IPS DF 6.9 (cell line): ENCODE results near the gene ALKBH7.
A peak's percentile ranks its signal among the peaks of the same experiment; 100 is the strongest.
"Not testable (repeated sequence)": the region's sequence is repeated elsewhere in the genome, so short reads cannot be mapped to it uniquely, and the experiment has no call there.

ENCODE experiments used
- DNase-seq: peaks from one replicate; pipeline ENCODE4 v3.0.0-alpha.2; 2013; ENCODE audit warnings: low read depth, low spot score
- H3K27ac ChIP-seq: one replicate; pipeline ENCODE4 v1.5.1; 2013; ENCODE audit warnings: low read length, control low read depth
- H3K27me3 ChIP-seq: 2 replicates; pipeline ENCODE4 v1.6.1; 2013; ENCODE audit warnings: mild to moderate bottlenecking, low read length; ENCODE audit not compliant: control insufficient read depth, insufficient read depth
- H3K36me3 ChIP-seq: 2 replicates; pipeline ENCODE4 v1.6.1; 2013; ENCODE audit warnings: low read length; ENCODE audit not compliant: control insufficient read depth, insufficient read depth
- H3K4me1 ChIP-seq: 2 replicates; pipeline ENCODE4 v1.6.1; 2013; ENCODE audit warnings: low read length; ENCODE audit not compliant: control insufficient read depth, insufficient read depth
- H3K4me3 ChIP-seq: 2 replicates; pipeline ENCODE4 v1.5.1; 2013; ENCODE audit warnings: mild to moderate bottlenecking, low read length
- H3K9me3 ChIP-seq: 2 replicates; pipeline ENCODE4 v1.6.1; 2013; ENCODE audit warnings: low read length, inconsistent platforms; ENCODE audit not compliant: control insufficient read depth, insufficient read depth
- WGBS: extraction: QIAGEN DNeasy Blood & Tissue Kit; methylation state at CpG from one replicate; pipeline ENCODE4 v1.1.7; 2013; ENCODE audit warnings: mixed read lengths, missing lambda C conversion rate; ENCODE audit not compliant: insufficient read length, insufficient coverage; 5-methylcytosine and 5-hydroxymethylcytosine counted together

Gene ALKBH7

DNA sequence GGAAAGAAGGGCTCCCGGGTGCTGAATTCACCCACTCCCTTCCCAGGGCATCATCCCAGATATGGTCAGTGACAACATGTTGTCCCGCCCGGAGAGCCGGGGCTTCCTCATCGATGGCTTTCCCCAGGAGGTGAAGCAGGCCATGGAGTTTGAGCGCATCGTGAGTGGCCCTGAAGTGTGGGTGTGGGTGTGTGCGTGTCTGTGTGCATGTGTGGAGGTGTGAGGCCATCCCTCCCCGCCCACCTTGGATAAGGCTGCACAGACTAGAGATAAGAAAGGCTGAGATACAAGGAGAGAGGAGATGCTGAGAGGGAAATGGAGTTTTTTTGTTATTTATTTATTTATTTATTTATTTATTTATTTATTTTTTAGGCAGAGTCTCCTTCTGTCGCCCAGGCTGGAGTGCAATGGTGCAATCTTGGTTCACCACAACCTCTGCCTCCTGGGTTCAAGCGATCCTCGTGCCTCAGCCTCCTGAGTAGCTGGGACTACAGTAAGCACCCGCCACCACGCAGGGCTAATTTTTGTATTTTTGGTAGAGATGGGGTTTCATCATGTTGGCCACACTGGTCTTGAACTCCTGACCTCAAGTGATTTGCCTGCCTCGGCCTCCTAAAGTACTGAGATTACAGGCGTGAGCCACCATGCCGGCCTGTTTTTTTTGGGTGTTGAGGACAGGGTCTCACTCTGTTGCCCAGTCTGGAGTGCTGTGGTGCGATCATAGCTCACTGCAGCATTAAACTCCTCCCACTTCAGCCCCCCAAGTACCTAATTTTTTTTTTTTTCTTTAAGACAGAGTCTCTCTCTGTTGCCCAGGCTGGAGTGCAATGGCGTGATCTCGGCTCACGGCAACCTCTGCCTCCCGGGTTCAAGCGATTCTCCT is 27.7 kb downstream of the ALKBH7 start:
- not testable (repeated sequence) for H3K27ac ChIP-seq, H3K36me3 ChIP-seq, H3K27me3 ChIP-seq, H3K4me3 ChIP-seq, DNase-seq, H3K9me3 ChIP-seq, H3K4me1 ChIP-seq
- no CpG with 5 or more reads among the region's 23 CpGs for WGBS

DNA sequence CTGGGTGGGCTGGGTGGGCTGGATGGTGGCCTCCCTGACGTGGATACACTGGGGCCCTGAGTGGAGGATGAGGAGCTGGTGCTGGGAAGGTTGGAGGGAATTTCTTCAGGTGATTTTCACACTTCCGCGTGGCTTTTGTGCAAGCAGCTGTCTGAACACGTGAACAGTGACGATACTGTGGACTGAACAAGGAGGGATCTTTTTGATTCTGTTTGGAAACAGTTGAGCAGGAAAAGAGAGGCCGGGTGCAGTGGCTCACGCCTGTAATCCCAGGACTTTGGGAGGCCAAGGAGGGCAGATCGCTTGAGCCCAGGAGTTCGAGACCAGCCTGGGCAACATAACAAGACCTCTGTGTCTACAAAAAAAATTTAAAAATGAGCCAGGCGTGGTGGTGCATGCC is 29.5 kb downstream of the ALKBH7 start:
- Histone ChIP-seq H3K27ac (no peak overlapping the region), H3K36me3 (no peaks in the 10 kb centered on the region), H3K9me3 (no peaks in the 10 kb centered on the region), H3K4me3 (no peak overlapping the region), H3K27me3 (no peaks in the 10 kb centered on the region), H3K4me1 (no peaks in the 10 kb centered on the region)
- DNase-seq, result no peak
- no CpG with 5 or more reads among the region's 10 CpGs for WGBS

DNA sequence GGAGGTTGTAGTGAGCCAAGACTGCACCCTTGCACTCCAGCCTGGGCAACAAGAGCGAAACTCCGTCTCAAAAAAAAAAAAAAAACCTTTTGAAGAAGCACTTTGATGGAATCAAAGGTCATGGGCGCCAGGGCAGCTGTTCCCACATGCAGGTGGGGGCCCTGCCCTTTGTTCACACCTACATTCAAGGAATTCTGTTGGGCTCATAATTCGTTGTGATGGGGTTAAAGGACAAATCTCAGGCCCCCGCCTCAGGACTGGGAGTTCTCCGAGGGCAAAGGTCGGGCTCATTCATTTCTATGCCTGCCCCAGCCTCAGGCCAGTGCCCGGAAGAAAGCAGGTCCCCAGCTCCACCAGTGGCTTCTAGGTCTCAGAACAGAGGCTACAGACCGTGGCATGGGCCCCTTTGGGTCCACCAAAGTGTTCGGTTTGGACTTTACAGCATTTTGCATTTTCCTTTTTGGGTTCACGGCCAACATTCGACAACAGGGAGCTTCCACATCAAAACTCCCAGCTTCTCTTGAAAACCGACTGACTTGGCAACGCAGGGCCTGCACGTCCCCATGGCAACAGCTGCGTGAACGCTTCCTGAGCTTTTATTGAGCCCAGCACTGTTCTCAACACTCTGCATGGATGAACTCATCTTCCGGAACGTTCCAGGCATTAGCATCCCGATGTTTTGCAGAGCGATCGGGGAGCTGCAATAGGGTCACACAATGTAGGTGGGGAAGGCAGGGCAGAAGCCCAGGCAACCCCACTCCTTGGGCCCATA is 30.4 kb downstream of the ALKBH7 start:
- Histone ChIP-seq H3K4me3 (no peak overlapping the region), H3K27ac (no peak overlapping the region), H3K9me3 (no peaks in the 10 kb centered on the region), H3K4me1 (no peaks in the 10 kb centered on the region), H3K27me3 (no peaks in the 10 kb centered on the region), H3K36me3 (no peaks in the 10 kb centered on the region)
- DNase-seq, result no peak
- no CpG with 5 or more reads among the region's 22 CpGs for WGBS

DNA sequence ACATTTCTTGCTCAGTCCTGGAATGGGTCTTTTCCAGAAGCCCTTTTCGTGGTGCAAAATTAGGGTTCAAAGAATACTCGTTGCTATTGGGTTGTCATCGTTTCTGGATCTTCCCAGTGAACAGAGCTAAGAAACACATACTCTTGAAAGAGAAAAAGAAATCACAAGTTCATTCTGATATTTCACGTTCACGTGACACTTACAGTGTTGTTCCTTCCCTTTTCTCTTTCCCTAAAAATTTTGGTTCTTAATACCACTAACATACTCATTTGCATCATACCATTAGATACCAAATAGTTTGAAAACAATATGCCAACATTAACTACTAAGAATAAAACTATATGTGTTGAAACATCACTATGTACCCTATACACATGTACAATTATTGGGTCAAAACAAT is 33.8 kb downstream of the ALKBH7 start:
- DNase-seq, result no peak
- Histone ChIP-seq H3K4me3 (no peak overlapping the region), H3K27ac (no peak overlapping the region), H3K9me3 (no peaks in the 10 kb centered on the region), H3K27me3 (no peaks in the 10 kb centered on the region), H3K4me1 (no peaks in the 10 kb centered on the region), H3K36me3 (no peaks in the 10 kb centered on the region)
- WGBS, result no CpG with 5 or more reads among the region's 5 CpGs

DNA sequence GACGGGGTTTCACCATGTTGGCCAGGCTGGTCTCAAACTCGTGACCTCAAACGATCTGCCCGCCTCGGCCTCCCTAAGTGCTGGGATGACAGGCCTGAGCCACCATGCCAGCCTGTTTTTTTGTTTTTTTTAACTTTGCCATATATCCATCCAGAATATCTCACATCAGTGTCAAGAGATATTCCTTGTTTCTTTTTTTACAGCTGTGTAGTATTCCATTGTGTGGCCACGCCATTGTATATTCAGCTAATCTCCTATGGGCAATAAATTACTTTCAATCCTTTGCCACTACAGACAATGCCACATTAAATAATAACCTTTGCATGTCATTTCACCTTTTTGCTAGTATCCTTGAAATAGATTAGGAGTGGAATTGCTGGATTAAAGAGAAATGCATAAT is 36.8 kb downstream of the ALKBH7 start:
- no peak overlapping the region for H3K4me3 ChIP-seq
- no peaks in the 10 kb centered on the region for H3K27me3 ChIP-seq
- H3K27ac ChIP-seq, result no peak overlapping the region
- DNase-seq, result no peak
- no CpG with 5 or more reads among the region's 6 CpGs for WGBS
- H3K4me1 ChIP-seq, result 0 out of 2 replicates have a peak, but pooled peaks cover 1% of the 10 kb centered on the region
- H3K36me3 ChIP-seq, result peaks cover 2% of the 10 kb centered on the region
- no peaks in the 10 kb centered on the region for H3K9me3 ChIP-seq

DNA sequence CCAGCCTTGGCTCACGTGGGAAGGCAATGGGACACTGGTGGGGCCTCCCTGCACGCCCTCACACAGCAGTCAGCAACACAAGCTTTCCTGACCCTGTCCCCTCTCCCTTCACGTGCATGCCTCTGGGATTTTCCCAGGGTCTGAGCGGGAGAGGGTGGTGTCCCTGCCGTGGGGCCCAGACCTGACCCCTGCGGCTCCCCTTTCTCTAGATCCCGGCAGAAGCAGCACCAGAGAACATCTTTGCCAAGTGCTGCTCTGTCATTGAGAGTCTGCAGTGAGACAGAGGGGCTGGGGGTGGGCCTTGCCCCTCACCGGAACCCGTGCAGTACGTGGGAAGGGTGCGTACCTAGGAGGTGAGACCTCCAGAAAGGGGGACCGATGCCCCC is 39.5 kb downstream of the ALKBH7 start:
- Histone ChIP-seq H3K27me3 (no peaks in the 10 kb centered on the region), H3K4me1 (peaks cover 1% of the 10 kb centered on the region; the same call in 1 of the 2 replicates), H3K4me3 (no peak overlapping the region), H3K27ac (no peak overlapping the region), H3K36me3 (peaks cover 27% of the 10 kb centered on the region), H3K9me3 (no peaks in the 10 kb centered on the region)
- WGBS, result no CpG with 5 or more reads among the region's 12 CpGs
- DNase-seq, result no peak

DNA sequence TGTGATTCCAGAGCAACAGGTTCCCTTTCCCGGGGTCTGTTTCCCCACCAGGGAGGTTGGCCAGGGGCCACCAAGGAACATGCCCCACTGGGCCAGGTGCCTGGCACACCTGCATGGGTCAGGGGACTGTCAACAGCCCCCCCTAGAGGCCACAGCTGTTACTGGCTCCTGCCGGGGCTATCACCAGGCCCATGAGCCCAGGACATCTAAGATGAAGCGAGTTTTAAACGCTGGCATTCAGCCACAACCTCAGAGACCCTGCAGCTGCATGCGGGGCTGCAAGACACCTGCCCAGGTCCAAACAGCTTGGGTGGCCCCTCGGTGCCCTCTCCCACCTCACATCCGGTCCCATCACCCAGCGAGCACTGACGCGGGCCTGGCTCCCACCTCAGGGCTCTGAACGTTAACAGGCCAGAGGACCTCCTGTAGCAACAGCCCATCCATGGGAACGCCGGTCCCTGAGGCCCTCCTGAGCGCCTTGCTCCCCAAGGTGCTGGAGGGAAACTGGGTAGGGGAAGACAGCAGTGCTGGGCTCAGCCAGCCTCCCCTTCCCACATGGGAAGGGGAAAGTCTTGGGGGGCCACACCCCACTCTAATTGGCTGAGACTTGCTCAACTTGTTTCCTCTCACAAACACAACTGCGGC is 40.0 kb downstream of the ALKBH7 start:
- H3K4me3 ChIP-seq, result no peak overlapping the region
- no peaks in the 10 kb centered on the region for H3K27me3 ChIP-seq
- H3K27ac ChIP-seq, result no peak overlapping the region
- H3K36me3 ChIP-seq, result peaks cover 32% of the 10 kb centered on the region
- no peaks in the 10 kb centered on the region for H3K9me3 ChIP-seq
- WGBS, result no CpG with 5 or more reads among the region's 15 CpGs
- peaks cover 1% of the 10 kb centered on the region; the same call in 1 of the 2 replicates for H3K4me1 ChIP-seq
- peak; percentile 63 for DNase-seq

DNA sequence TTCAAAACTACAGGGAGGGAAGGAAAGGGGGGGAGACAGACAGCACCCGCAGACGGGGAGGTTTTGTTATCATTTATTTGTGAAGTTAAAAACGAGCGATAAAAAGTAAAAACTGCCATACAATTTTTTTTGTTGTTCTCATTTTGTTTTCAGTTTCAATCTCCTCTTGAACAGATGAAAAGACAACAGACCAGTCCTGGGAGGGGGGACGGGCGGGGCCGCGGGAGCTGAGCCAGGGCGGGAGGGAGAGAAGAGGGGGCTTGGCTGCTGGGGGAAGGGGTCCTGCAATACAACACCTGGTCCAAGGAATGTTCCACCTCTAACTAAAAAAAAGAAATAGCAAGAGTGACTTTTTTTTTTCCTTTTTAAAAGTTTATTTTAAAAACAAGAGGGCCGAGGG is 40.7 kb downstream of the ALKBH7 start:
- H3K27ac ChIP-seq, result no peak overlapping the region
- no peak overlapping the region for H3K4me3 ChIP-seq
- peaks cover 1% of the 10 kb centered on the region; the same call in 1 of the 2 replicates for H3K4me1 ChIP-seq
- DNase-seq, result no peak
- no CpG with 5 or more reads among the region's 10 CpGs for WGBS
- no peaks in the 10 kb centered on the region for H3K9me3 ChIP-seq
- no peaks in the 10 kb centered on the region for H3K27me3 ChIP-seq
- peaks cover 40% of the 10 kb centered on the region for H3K36me3 ChIP-seq

DNA sequence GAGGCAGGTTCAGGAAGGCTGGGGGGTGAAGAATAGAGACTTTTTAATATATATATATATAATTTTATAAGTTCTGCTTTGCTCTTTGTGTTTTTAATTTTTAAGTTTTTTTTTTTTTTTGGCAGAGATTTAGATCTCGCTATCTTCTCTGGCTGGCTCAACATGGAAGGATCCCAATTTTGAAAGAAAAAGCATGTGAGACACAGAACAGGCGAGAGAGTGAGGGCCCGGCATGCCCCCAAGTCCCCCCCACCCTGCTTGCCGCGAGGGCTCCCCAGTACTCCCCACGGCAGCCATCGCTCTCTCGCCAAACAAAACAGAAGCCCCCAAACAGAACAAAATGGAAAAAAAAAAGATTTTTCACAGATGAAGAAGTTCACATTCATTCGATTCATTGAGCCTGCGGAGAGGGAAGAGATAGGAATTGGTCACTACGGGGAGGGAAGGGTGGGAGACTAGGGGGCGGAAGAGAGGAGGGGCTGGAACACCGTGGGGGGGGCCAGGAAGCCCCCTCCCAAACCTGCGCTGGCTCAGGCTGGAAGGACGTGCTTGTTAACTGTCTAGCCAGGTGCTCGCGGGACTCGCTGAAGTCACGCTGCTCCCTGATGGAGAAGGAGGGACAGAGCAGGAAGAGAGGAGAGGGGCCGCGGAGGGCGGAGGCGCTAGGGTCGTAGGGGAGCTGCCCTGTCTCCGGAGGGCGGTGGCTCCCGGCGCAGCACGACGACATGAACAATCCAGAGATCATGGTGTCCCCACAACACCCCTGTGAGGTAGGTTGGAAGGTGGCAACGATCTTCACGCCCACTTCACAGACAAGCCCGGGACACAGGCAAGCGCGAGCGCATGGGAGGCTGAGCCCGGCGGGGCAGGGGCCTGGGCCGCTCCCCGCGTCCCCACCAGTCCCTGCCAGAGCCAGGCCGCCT is 41.4 kb downstream of the ALKBH7 start:
- H3K36me3 ChIP-seq, result peaks cover 46% of the 10 kb centered on the region
- no CpG with 5 or more reads among the region's 42 CpGs for WGBS
- no peaks in the 10 kb centered on the region for H3K9me3 ChIP-seq
- DNase-seq, result no peak
- H3K27ac ChIP-seq, result no peak overlapping the region
- no peaks in the 10 kb centered on the region for H3K27me3 ChIP-seq
- no peak overlapping the region for H3K4me3 ChIP-seq
- H3K4me1 ChIP-seq, result peaks cover 1% of the 10 kb centered on the region; the same call in 1 of the 2 replicates
